OCI-LY3 (cell line): Measurements from ENCODE around the gene ZNF606.

Source experiments
- CTCF ChIP-seq: fragments of 200-600, 300-600 bp; sonication (generic); IDR thresholded peaks from 2 replicates; pipeline ENCODE4 v1.5.1; 2014; ENCODE audit warnings: antibody characterized with exemption, low read length, low read depth
- EZH2phosphoT487 ChIP-seq: fragments of 200-600 bp; shearing (Covaris generic); IDR thresholded peaks from 2 replicates; pipeline ENCODE4 v1.6.1; 2018; ENCODE audit warnings: antibody characterized with exemption, mixed run types, low read depth

- TF ChIP-seq CTCF = no peak
- no peak for TF ChIP-seq EZH2phosphoT487
Measured at GRCh38 chr19:57964761-57965160, 37.9 kb downstream of the ZNF606 start.
